Vagina (tissue), 2 donors: ENCODE data around the gene WNT7B.

Experiments
- POLR2A ChIP-seq, 2 donors: fragments of 450-650 bp; IDR thresholded peaks; one replicate each; pipeline ENCODE4 v1.6.1; 2017; ENCODE audit warnings: antibody characterized with exemption in 2 of 2, mild to moderate bottlenecking in 2 of 2, moderate library complexity in 2 of 2
- TF ChIP-seq, protein P1 (sequence below), 3 experiments: fragments of 450-650 bp in 2 of 3; fragments of 200-600 bp in 1 of 3; sonication (generic) in 1 of 3; IDR thresholded peaks; one replicate each; pipeline ENCODE4 v1.5.1; 2017 to 2019; ENCODE audit warnings: antibody characterized with exemption in 3 of 3, mild to moderate bottlenecking in 2 of 3, moderate library complexity in 2 of 3

- TF ChIP-seq POLR2A (IDR thresholded peaks at IDR 0.05) = no peak
- TF ChIP-seq, protein P1, sequence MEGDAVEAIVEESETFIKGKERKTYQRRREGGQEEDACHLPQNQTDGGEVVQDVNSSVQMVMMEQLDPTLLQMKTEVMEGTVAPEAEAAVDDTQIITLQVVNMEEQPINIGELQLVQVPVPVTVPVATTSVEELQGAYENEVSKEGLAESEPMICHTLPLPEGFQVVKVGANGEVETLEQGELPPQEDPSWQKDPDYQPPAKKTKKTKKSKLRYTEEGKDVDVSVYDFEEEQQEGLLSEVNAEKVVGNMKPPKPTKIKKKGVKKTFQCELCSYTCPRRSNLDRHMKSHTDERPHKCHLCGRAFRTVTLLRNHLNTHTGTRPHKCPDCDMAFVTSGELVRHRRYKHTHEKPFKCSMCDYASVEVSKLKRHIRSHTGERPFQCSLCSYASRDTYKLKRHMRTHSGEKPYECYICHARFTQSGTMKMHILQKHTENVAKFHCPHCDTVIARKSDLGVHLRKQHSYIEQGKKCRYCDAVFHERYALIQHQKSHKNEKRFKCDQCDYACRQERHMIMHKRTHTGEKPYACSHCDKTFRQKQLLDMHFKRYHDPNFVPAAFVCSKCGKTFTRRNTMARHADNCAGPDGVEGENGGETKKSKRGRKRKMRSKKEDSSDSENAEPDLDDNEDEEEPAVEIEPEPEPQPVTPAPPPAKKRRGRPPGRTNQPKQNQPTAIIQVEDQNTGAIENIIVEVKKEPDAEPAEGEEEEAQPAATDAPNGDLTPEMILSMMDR (IDR thresholded peaks at IDR 0.05) = no peak
Observed at GRCh38 chr22:46003271-46004091, 26.5 kb upstream of the WNT7B start.
